Measurements from ENCODE around the gene ZNF451. TPM values are rescaled to one million over a fixed set of nuclear protein-coding genes. Genes with fewer than 3 reads are reported as not detected.

ZNF451 gene
- polyA plus RNA-seq, 2 of the 4 experiments (the other 2 are of a cell fraction): 8.9 to 23.0 TPM

DNA sequence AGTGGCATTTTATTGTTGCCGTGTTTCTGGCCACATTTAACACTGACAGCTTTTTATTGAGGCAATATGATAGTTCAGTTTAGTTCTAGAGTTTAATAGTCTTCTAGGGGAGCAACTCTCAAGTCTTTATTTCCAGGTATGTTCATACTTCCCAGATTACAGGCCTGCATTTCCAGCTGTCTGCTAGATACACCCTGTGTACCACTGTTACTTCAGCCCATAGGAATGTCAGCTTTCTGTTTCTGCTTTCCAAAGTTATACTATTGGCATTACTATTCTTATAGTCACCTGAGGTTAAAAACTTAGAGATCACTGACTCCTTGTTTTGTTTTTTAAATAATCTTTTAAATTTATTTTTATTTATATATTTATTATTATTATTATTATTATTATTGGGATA is 7.6 kb downstream of the ZNF451 start (continued):
- TF ChIP-seq RARB (CRISPR knock-in tag; IDR thresholded peaks at IDR 0.05) (no peak), SREBF2 (IDR thresholded peaks at IDR 0.05) (no peak)

DNA sequence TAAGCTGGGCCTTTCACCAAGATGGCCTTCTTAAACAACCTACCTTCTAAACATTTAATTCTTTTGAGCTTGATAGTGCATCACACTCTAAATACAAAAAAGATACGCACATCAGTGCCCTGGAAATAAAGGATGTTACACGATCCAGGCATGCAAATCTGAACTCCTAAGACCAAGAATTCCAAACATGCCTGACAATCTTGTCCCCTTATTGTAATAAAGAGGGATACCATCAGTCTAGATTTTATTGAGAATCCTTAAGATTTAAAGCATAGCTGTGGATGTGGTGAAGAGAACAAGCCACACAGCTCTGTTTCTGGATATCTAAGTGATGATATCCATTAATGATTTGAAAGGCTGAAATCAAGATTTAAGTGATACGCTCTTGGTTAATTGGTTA is 13.0 kb downstream of the ZNF451 start:
- 97% methylated on average over 3 of the region's 3 CpGs for WGBS (ENCODE audit: missing lambda C conversion rate)
- H3K4me1 ChIP-seq: no peaks in the 10 kb centered on the region
- DNase-seq (ENCODE audit: low read depth in 1 of 2, low spot score in 1 of 2) (no peak), ATAC-seq (no peak), FAIRE-seq (no peak)
- no peak overlapping the region for H3K4me3 ChIP-seq
- no peaks in the 10 kb centered on the region for H3K9me3 ChIP-seq
- H3K27ac ChIP-seq: no peak overlapping the region
- TF ChIP-seq SREBF2 (IDR thresholded peaks at IDR 0.05) (no peak), RARB (CRISPR knock-in tag; IDR thresholded peaks at IDR 0.05) (no peak), ZNF302 (CRISPR knock-in tag; IDR thresholded peaks at IDR 0.05) (no peak), BHLHE40 (IDR thresholded peaks at IDR 0.05; ENCODE audit: low read depth, low read length) (no peak), MYC (IDR thresholded peaks at IDR 0.05; ENCODE audit: borderline replicate concordance, low read length) (no peak), TP53 (CRISPR knock-in tag; IDR thresholded peaks at IDR 0.05) (no peak), MAZ (IDR thresholded peaks at IDR 0.05; ENCODE audit: borderline replicate concordance, low read depth, low read length) (no peak), EHF (CRISPR knock-in tag; IDR thresholded peaks at IDR 0.05) (no peak), POLR2AphosphoS2 (conservative IDR thresholded peaks at IDR 0.05; ENCODE audit: low read length) (no peak), KDM1A (IDR thresholded peaks at IDR 0.05; ENCODE audit: low read depth) (no peak)
- TF ChIP-seq, protein P1, sequence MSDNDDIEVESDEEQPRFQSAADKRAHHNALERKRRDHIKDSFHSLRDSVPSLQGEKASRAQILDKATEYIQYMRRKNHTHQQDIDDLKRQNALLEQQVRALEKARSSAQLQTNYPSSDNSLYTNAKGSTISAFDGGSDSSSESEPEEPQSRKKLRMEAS (IDR thresholded peaks at IDR 0.05): no peak
- CTCF ChIA-PET: interaction anchor here (1.1 kb wide), 1 partner anchor 87 kb away, joined by 3 read pairs; no protein-coding TSS in a partner anchor
- POLR2A ChIA-PET: no interaction called here
- H3K4me2 ChIP-seq: no peak overlapping the region

DNA sequence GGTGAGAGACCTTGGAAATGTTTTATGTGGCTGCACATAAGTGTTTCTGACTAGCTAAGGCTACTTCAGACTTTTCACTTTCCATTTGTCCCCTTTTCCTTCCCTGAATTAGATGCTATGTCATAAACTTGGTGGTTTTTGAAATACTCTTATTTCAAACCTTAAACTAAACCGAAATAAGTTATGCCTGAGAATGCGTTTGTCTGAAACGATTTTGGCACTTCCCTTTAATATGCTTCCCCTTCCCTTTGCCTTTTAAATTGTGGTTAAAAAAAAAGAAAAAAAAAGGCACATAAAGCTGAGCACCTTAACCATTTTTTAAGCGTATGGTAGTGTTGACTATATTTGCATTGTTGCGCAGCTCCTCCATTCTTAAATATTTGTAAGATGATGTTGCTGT is 14.3 kb downstream of the ZNF451 start:
- 86% methylated on average over 5 of the region's 5 CpGs for WGBS (ENCODE audit: missing lambda C conversion rate)
- CTCF ChIA-PET: no interaction called here
- FAIRE-seq (no peak), DNase-seq (ENCODE audit: low read depth in 1 of 2, low spot score in 1 of 2) (no peak), ATAC-seq (no peak)
- POLR2A ChIA-PET: no interaction called here
- Histone ChIP-seq H3K4me3 (no peak overlapping the region), H3K9me3 (no peaks in the 10 kb centered on the region), H3K4me2 (no peak overlapping the region), H3K27ac (no peak overlapping the region), H3K4me1 (no peaks in the 10 kb centered on the region)
- TF ChIP-seq POLR2AphosphoS2 (conservative IDR thresholded peaks at IDR 0.05; ENCODE audit: low read length) (no peak), JUNB (IDR thresholded peaks at IDR 0.05) (no peak), SMC3 (IDR thresholded peaks at IDR 0.05) (no peak), FOSB (CRISPR knock-in tag; IDR thresholded peaks at IDR 0.05) (no peak), ZNF302 (CRISPR knock-in tag; IDR thresholded peaks at IDR 0.05) (no peak), NR3C1 (IDR thresholded peaks at IDR 0.05) (no peak), CHD4 (IDR thresholded peaks at IDR 0.05; ENCODE audit: borderline replicate concordance) (no peak)
- TF ChIP-seq, protein P2, sequence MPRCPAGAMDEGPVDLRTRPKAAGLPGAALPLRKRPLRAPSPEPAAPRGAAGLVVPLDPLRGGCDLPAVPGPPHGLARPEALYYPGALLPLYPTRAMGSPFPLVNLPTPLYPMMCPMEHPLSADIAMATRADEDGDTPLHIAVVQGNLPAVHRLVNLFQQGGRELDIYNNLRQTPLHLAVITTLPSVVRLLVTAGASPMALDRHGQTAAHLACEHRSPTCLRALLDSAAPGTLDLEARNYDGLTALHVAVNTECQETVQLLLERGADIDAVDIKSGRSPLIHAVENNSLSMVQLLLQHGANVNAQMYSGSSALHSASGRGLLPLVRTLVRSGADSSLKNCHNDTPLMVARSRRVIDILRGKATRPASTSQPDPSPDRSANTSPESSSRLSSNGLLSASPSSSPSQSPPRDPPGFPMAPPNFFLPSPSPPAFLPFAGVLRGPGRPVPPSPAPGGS (IDR thresholded peaks at IDR 0.05): no peak

DNA sequence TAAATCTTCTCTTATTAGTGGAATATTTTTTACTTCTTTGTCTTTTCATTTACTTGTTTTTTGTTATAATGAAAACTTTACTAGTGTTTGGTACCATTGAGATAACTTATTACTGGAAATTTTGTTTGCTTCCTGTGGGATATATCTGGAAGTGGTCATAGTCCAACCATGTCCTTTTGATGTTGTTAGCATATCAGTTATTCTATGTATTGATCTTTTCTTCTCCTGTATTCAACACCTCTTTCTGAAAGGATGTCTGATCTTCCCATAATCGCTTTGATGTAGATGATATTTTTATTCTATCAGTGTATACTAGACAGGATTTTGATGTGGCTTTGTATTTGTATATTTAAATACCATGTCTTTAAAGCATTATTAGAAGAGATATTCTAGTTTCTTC is 17.0 kb downstream of the ZNF451 start:
- 94% methylated on average over 1 of the region's 1 CpG for WGBS (ENCODE audit: missing lambda C conversion rate)
- CTCF ChIA-PET: no interaction called here

DNA sequence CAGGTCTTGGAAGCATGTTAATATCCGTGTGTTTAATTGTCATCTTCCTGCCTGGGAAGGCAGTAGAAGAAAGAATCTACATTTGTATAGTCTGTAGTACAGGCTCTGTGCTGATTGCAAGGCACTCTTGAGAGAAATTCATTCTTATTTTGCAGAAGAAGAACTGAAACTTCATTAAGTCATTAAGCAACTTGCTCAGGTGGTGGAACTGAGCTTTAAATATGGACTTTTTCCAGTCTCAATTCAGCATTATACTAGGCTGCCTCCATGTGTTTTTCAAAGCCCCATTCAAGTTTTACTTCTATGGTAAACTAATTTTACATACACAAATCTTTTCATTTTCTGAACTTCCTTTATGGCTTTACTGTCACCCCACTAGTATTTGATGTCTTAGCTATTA is 18.7 kb downstream of the ZNF451 start:
- Histone ChIP-seq H3K27ac (no peak overlapping the region), H3K9me3 (no peaks in the 10 kb centered on the region), H3K4me3 (no peak overlapping the region), H3K4me1 (no peaks in the 10 kb centered on the region), H3K4me2 (no peak overlapping the region)
- FAIRE-seq (no peak), DNase-seq (ENCODE audit: low read depth in 1 of 2, low spot score in 1 of 2) (no peak), ATAC-seq (no peak)
- 95% methylated on average over 1 of the region's 1 CpG for WGBS (ENCODE audit: missing lambda C conversion rate)
- POLR2A ChIA-PET: no interaction called here
- CTCF ChIA-PET: interaction anchor here (1.0 kb wide), 1 partner anchor 154 kb away, joined by 3 read pairs; the partner anchor contains the start of gene BEND6
- TF ChIP-seq HOXB5 (CRISPR knock-in tag; IDR thresholded peaks at IDR 0.05) (no peak), MYC (IDR thresholded peaks at IDR 0.05; ENCODE audit: borderline replicate concordance, low read length) (no peak), CBX8 (IDR thresholded peaks at IDR 0.05) (no peak), POLR2A (IDR thresholded peaks at IDR 0.05; ENCODE audit: low read length) (no peak), SREBF2 (IDR thresholded peaks at IDR 0.05) (no peak), JUN (IDR thresholded peaks at IDR 0.05) (no peak)
- TF ChIP-seq, protein P1 (IDR thresholded peaks at IDR 0.05): no peak

More for the DNA sequence above, 17.0 kb downstream of the ZNF451 start:
- Histone ChIP-seq H3K4me1 (no peaks in the 10 kb centered on the region), H3K27ac (no peak overlapping the region), H3K4me3 (no peak overlapping the region), H3K9me3 (no peaks in the 10 kb centered on the region), H3K4me2 (no peak overlapping the region)
- FAIRE-seq (no peak), DNase-seq (ENCODE audit: low read depth in 1 of 2, low spot score in 1 of 2) (no peak), ATAC-seq (no peak)
- POLR2A ChIA-PET: no interaction called here
- TF ChIP-seq SREBF2 (IDR thresholded peaks at IDR 0.05) (no peak), HOXB13 (CRISPR knock-in tag; IDR thresholded peaks at IDR 0.05; ENCODE audit: low read depth) (no peak), JUN (IDR thresholded peaks at IDR 0.05) (no peak), HOXA7 (CRISPR knock-in tag; IDR thresholded peaks at IDR 0.05) (no peak)
- TF ChIP-seq, protein P3, sequence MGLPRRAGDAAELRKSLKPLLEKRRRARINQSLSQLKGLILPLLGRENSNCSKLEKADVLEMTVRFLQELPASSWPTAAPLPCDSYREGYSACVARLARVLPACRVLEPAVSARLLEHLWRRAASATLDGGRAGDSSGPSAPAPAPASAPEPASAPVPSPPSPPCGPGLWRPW (IDR thresholded peaks at IDR 0.05): no peak
